Smooth muscle cell (in vitro differentiated cells): ENCODE measurements around the gene GNB1L. TPM values are rescaled to one million over a fixed set of nuclear protein-coding genes. Genes with fewer than 3 reads are reported as not detected.

Experiments
- DNase-seq: peaks from one replicate; lab custom pipeline; 2025; ENCODE audit not compliant: unreplicated experiment; lab: John Stamatoyannopoulos, UW
- H2AFZ ChIP-seq: fragments of 200-600 bp; sonication (generic); 2 replicates; pipeline ENCODE4 v1.6.0; 2016; ENCODE audit warnings: antibody characterized with exemption, low read depth, mild to moderate bottlenecking
- H3F3A ChIP-seq: fragments of 200-600 bp; sonication (generic); 2 replicates; pipeline ENCODE4 v1.6.0; 2017; ENCODE audit warnings: antibody characterized with exemption, low read depth
- H3K27ac ChIP-seq: fragments of 200-600 bp; sonication (generic); 2 replicates; pipeline ENCODE4 v1.5.1; 2016; ENCODE audit warnings: low read depth, mild to moderate bottlenecking
- H3K27me3 ChIP-seq: fragments of 200-600 bp; sonication (generic); 2 replicates; pipeline ENCODE4 v1.6.1; 2016; ENCODE audit warnings: low read depth, mild to moderate bottlenecking
- H3K36me3 ChIP-seq: fragments of 200-600 bp; sonication (generic); 2 replicates; pipeline ENCODE4 v1.5.1; 2016; ENCODE audit warnings: low read depth
- H3K4me1 ChIP-seq: fragments of 200-600 bp; sonication (generic); 2 replicates; pipeline ENCODE4 v1.5.1; 2016; ENCODE audit warnings: low read depth
- H3K4me2 ChIP-seq: fragments of 200-600 bp; sonication (generic); 2 replicates; pipeline ENCODE4 v1.6.0; 2016; ENCODE audit warnings: mild to moderate bottlenecking
- H3K4me3 ChIP-seq: fragments of 200-600 bp; sonication (generic); 2 replicates; pipeline ENCODE4 v1.5.1; 2016; ENCODE audit warnings: mild to moderate bottlenecking
- H3K79me2 ChIP-seq: fragments of 200-600 bp; sonication (generic); 2 replicates; pipeline ENCODE4 v1.6.0; 2016; ENCODE audit warnings: low read depth, mild to moderate bottlenecking
- H3K9ac ChIP-seq: fragments of 200-600 bp; sonication (generic); 2 replicates; pipeline ENCODE4 v1.6.0; 2016; ENCODE audit warnings: low read depth
- H3K9me3 ChIP-seq: fragments of 200-600 bp; sonication (generic); replicated peaks from 2 replicates; pipeline ENCODE4 v1.5.1; 2016; ENCODE audit warnings: low read depth
- H4K20me1 ChIP-seq: fragments of 200-600 bp; sonication (generic); 2 replicates; pipeline ENCODE4 v1.6.0; 2016; ENCODE audit warnings: low read depth
- CTCF ChIP-seq: fragments of 200-600 bp; sonication (generic); IDR thresholded peaks from 2 replicates; pipeline ENCODE4 v1.5.1; 2017; ENCODE audit warnings: borderline replicate concordance, mild to moderate bottlenecking, antibody characterized with exemption; ENCODE audit not compliant: insufficient read depth, poor library complexity, severe bottlenecking
- WGBS: methylation state at CpG from one replicate; pipeline ENCODE4 v1.1.7; 2016; ENCODE audit warnings: low lambda C conversion rate; 5-methylcytosine and 5-hydroxymethylcytosine counted together
- polyA plus RNA-seq: library from polyadenylated mRNA; unstranded; fragments of >200 nt; fragmentation: Nextera tagmentation; extraction: Ambion mirVana; gene quantifications from 2 replicates; pipeline ENCODE4 v1.2.1, GENCODE V29; 2016
- total RNA-seq: library from RNA; depleted of rRNA; stranded (reverse); fragments of >200 nt; gene quantifications from 2 replicates; pipeline ENCODE4 v1.2.3, GENCODE V29; 2014

GNB1L gene
- total RNA-seq (2.3 and 4.1 TPM in 2 replicates), polyA plus RNA-seq (7.4 and 7.9 TPM in 2 replicates)

GRCh38 chr22:19854778-19855503 is at the start of gene GNB1L, which contains the start of gene RTL10:
Gene GNB1L (minus strand): TSS chr22:19854874. CDS start chr22:19821355, 33,519 bp downstream.
Gene RTL10 (minus strand): TSS chr22:19854874. CDS start chr22:19852261, 2,613 bp downstream.
- Histone ChIP-seq H3K9me3 (no peaks in the 10 kb centered on the region), H3K27ac (peak within 1 kb of the TSS; percentile 46), H2AFZ (peak within 1 kb of the TSS; percentile 96), H3F3A (no peaks in the 10 kb centered on the region), H3K4me1 (peaks cover 16% of the 10 kb centered on the region), H3K79me2 (peaks cover 31% of the 10 kb centered on the region), H4K20me1 (peaks cover 28% of the 10 kb centered on the region), H3K27me3 (no peaks in the 10 kb centered on the region), H3K36me3 (no peaks in the 10 kb centered on the region), H3K4me2 (peak within 1 kb of the TSS; percentile 90), H3K4me3 (peak within 1 kb of the TSS; percentile 88), H3K9ac (peak within 1 kb of the TSS; percentile 75)
- WGBS, result 2% methylated on average over 76 of the region's 81 CpGs
- TF ChIP-seq CTCF, result no peak
- peak; percentile 87 for DNase-seq

GRCh38 chr22:19904174-19904856 is 49.6 kb upstream of the GNB1L start:
- Histone ChIP-seq H3K4me2 (peak overlapping the region; percentile 55), H3K9me3 (no peaks in the 10 kb centered on the region), H3K27ac (no peak overlapping the region), H3K9ac (no peak overlapping the region), H3K79me2 (no peaks in the 10 kb centered on the region), H3K4me1 (peaks cover 15% of the 10 kb centered on the region), H3F3A (no peaks in the 10 kb centered on the region), H3K4me3 (no peak overlapping the region), H4K20me1 (no peaks in the 10 kb centered on the region), H3K36me3 (no peaks in the 10 kb centered on the region), H3K27me3 (no peaks in the 10 kb centered on the region), H2AFZ (no peak overlapping the region)
- WGBS, result 83% methylated on average over 16 of the region's 16 CpGs
- no peak for DNase-seq
- TF ChIP-seq CTCF, result no peak

GRCh38 chr22:19903513-19903912 is 48.8 kb upstream of the GNB1L start:
- Histone ChIP-seq H3K4me1 (peaks cover 15% of the 10 kb centered on the region), H4K20me1 (no peaks in the 10 kb centered on the region), H3K27me3 (no peaks in the 10 kb centered on the region), H3K79me2 (no peaks in the 10 kb centered on the region), H3K27ac (no peak overlapping the region), H3K4me2 (no peak overlapping the region), H3K4me3 (no peak overlapping the region), H3K9ac (no peak overlapping the region), H2AFZ (no peak overlapping the region), H3K9me3 (no peaks in the 10 kb centered on the region), H3K36me3 (no peaks in the 10 kb centered on the region), H3F3A (no peaks in the 10 kb centered on the region)
- DNase-seq, result no peak
- TF ChIP-seq CTCF, result no peak
- WGBS, result 79% methylated on average over 12 of the region's 12 CpGs
